Activated CD4-positive, alpha-beta T cell treated with anti-CD3 and anti-CD28 coated beads for 1 hour (primary cell): ENCODE data around the gene SHANK2.
"Not testable (repeated sequence)": the region's sequence is repeated elsewhere in the genome, so short reads cannot be mapped to it uniquely, and the experiment has no call there.

Experiments used
- DNase-seq: peaks from one replicate; pipeline ENCODE4 v3.0.0-alpha.2; 2020

Gene SHANK2

GRCh38 chr11:71242391-71242790 lies 10.0 kb downstream of the SHANK2 start:
- no peak for DNase-seq

GRCh38 chr11:71241721-71242259 lies 10.6 kb downstream of the SHANK2 start:
- no peak for DNase-seq

- no peak for DNase-seq
These were observed 11.3 kb downstream of the SHANK2 start for GRCh38 chr11:71240865-71241691.

GRCh38 chr11:71240061-71240690 lies 12.2 kb downstream of the SHANK2 start:
- no peak for DNase-seq

GRCh38 chr11:71239581-71239980 lies 12.8 kb downstream of the SHANK2 start:
- no peak for DNase-seq

- DNase-seq, result no peak
These were observed 13.4 kb downstream of the SHANK2 start for GRCh38 chr11:71238941-71239340.

- DNase-seq, result no peak
These were observed 14.0 kb downstream of the SHANK2 start for GRCh38 chr11:71238285-71238875.

- no peak for DNase-seq
These were observed 14.5 kb downstream of the SHANK2 start for GRCh38 chr11:71237853-71238252.

GRCh38 chr11:71236836-71237475 lies 15.4 kb downstream of the SHANK2 start:
- DNase-seq, result no peak

- no peak for DNase-seq
These were observed 16.7 kb downstream of the SHANK2 start for GRCh38 chr11:71235719-71236118.

- DNase-seq, result not testable (repeated sequence)
These were observed 18.2 kb downstream of the SHANK2 start for GRCh38 chr11:71233896-71234852.

- no peak for DNase-seq
These were observed 20.0 kb downstream of the SHANK2 start for GRCh38 chr11:71232364-71232763.

- no peak for DNase-seq
These were observed 23.4 kb downstream of the SHANK2 start for GRCh38 chr11:71228961-71229360.

- no peak for DNase-seq
These were observed 25.2 kb downstream of the SHANK2 start for GRCh38 chr11:71227058-71227659.

- DNase-seq, result no peak
These were observed 28.4 kb downstream of the SHANK2 start for GRCh38 chr11:71223671-71224660.

- DNase-seq, result no peak
These were observed 29.3 kb downstream of the SHANK2 start for GRCh38 chr11:71223081-71223405.

GRCh38 chr11:71222318-71223080 lies 29.9 kb downstream of the SHANK2 start:
- DNase-seq, result no peak

- no peak for DNase-seq
These were observed 30.6 kb downstream of the SHANK2 start for GRCh38 chr11:71221821-71222220.

- DNase-seq, result no peak
These were observed 31.2 kb downstream of the SHANK2 start for GRCh38 chr11:71221201-71221600.
